ENCODE data around the gene CEP128. TPM values are rescaled to one million over a fixed set of nuclear protein-coding genes. Genes with fewer than 3 reads are reported as not detected.

CEP128 gene
- total RNA-seq, 2 experiments from 2014 or later: 71.9 to 137 TPM

- Histone ChIP-seq H3K4me1 (ENCODE audit: insufficient read depth, low read length, poor library complexity, severe bottlenecking) (no peaks in the 10 kb centered on the region), H3K27ac (ENCODE audit: low read depth, low read length, poor library complexity, severe bottlenecking) (no peak overlapping the region), H3K4me3 (ENCODE audit: low read depth, low read length, poor library complexity, severe bottlenecking) (no peak overlapping the region), H3K79me2 (ENCODE audit: insufficient read depth, low read depth, low read length) (no peaks in the 10 kb centered on the region), H3K4me2 (ENCODE audit: low read length) (no peak overlapping the region), H2AFZ (ENCODE audit: low read length) (no peak overlapping the region), H3K36me3 (ENCODE audit: insufficient read depth, low read length) (peaks cover 23% of the 10 kb centered on the region), H4K20me1 (ENCODE audit: insufficient read depth, low read length) (no peaks in the 10 kb centered on the region), H3K9me3 (ENCODE audit: low read length) (peaks cover 4% of the 10 kb centered on the region; the same call in 1 of the 2 replicates), H3K9me2 (ENCODE audit: insufficient read depth, low read length) (no peaks in the 10 kb centered on the region)
- CTCF ChIA-PET (ENCODE audit: unreplicated experiment): no interaction called here
- no TSS peak for BruUV-seq (replicated peaks)
- TF ChIP-seq CTCF (conservative IDR thresholded peaks at IDR 0.05; ENCODE audit: low read length) (no peak), EZH2phosphoT487 (IDR thresholded peaks at IDR 0.05; ENCODE audit: borderline replicate concordance, low read depth, low read length) (no peak)
- DNase-seq (ENCODE audit: low spot score): no peak
- intact Hi-C loops (cut with micrococcal nuclease; ENCODE audit: unreplicated experiment): no loop called here
- POLR2A ChIA-PET: interaction anchor here (0.6 to 0.9 kb wide), 2 partner anchors 10 to 840 kb away, joined by 3 read pairs; no protein-coding TSS in a partner anchor
These were observed 259.9 kb downstream of the CEP128 start for GRCh38 chr14:80681651-80682050.

- Histone ChIP-seq H3K9me3 (ENCODE audit: low read length) (peaks cover 4% of the 10 kb centered on the region; the same call in 1 of the 2 replicates), H4K20me1 (ENCODE audit: insufficient read depth, low read length) (no peaks in the 10 kb centered on the region), H3K36me3 (ENCODE audit: insufficient read depth, low read length) (peaks cover 23% of the 10 kb centered on the region), H3K4me2 (ENCODE audit: low read length) (no peak overlapping the region), H3K79me2 (ENCODE audit: insufficient read depth, low read depth, low read length) (no peaks in the 10 kb centered on the region), H3K4me3 (ENCODE audit: low read depth, low read length, poor library complexity, severe bottlenecking) (no peak overlapping the region), H3K27ac (ENCODE audit: low read depth, low read length, poor library complexity, severe bottlenecking) (no peak overlapping the region), H3K9me2 (ENCODE audit: insufficient read depth, low read length) (no peaks in the 10 kb centered on the region), H3K4me1 (ENCODE audit: insufficient read depth, low read length, poor library complexity, severe bottlenecking) (no peaks in the 10 kb centered on the region), H2AFZ (ENCODE audit: low read length) (no peak overlapping the region)
- POLR2A ChIA-PET: interaction anchor here (0.7 kb wide), 1 partner anchor 10 kb away, joined by 3 read pairs; no protein-coding TSS in a partner anchor
- TF ChIP-seq EZH2phosphoT487 (IDR thresholded peaks at IDR 0.05; ENCODE audit: borderline replicate concordance, low read depth, low read length) (no peak), CTCF (conservative IDR thresholded peaks at IDR 0.05; ENCODE audit: low read length) (no peak)
- BruUV-seq (replicated peaks): no TSS peak
- intact Hi-C loops (cut with micrococcal nuclease; ENCODE audit: unreplicated experiment): no loop called here
- CTCF ChIA-PET (ENCODE audit: unreplicated experiment): no interaction called here
- DNase-seq (ENCODE audit: low spot score): no peak
These were observed 262.3 kb downstream of the CEP128 start for GRCh38 chr14:80679273-80679672.

- peaks cover 23% of the 10 kb centered on the region for H3K36me3 ChIP-seq (ENCODE audit: insufficient read depth, low read length)
- H3K79me2 ChIP-seq (ENCODE audit: insufficient read depth, low read depth, low read length): no peaks in the 10 kb centered on the region
- H3K9me3 ChIP-seq (ENCODE audit: low read length): peaks cover 4% of the 10 kb centered on the region; the same call in 1 of the 2 replicates
- BruUV-seq (replicated peaks): no TSS peak
- CTCF ChIA-PET (ENCODE audit: unreplicated experiment): no interaction called here
- no peak for TF ChIP-seq CTCF (conservative IDR thresholded peaks at IDR 0.05; ENCODE audit: low read length)
- H2AFZ ChIP-seq (ENCODE audit: low read length): no peak overlapping the region
- no peaks in the 10 kb centered on the region for H4K20me1 ChIP-seq (ENCODE audit: insufficient read depth, low read length)
- POLR2A ChIA-PET: interaction anchor here (0.5 to 0.7 kb wide), 2 partner anchors 11 kb away, joined by 3 read pairs; no protein-coding TSS in a partner anchor
- intact Hi-C loops (cut with micrococcal nuclease; ENCODE audit: unreplicated experiment): no loop called here
- no peak for DNase-seq (ENCODE audit: low spot score)
- no peak overlapping the region for H3K4me2 ChIP-seq (ENCODE audit: low read length)
- H3K4me1 ChIP-seq (ENCODE audit: insufficient read depth, low read length, poor library complexity, severe bottlenecking): no peaks in the 10 kb centered on the region
- no peak overlapping the region for H3K27ac ChIP-seq (ENCODE audit: low read depth, low read length, poor library complexity, severe bottlenecking)
- no peaks in the 10 kb centered on the region for H3K9me2 ChIP-seq (ENCODE audit: insufficient read depth, low read length)
- H3K4me3 ChIP-seq (ENCODE audit: low read depth, low read length, poor library complexity, severe bottlenecking): no peak overlapping the region
These were observed 263.1 kb downstream of the CEP128 start for GRCh38 chr14:80678436-80678835.

All from OCI-LY7 (cell line).